HG02588 (cell line): ENCODE measurements around the gene PKIB.
"Not testable (repeated sequence)": the region's sequence is repeated elsewhere in the genome, so short reads cannot be mapped to it uniquely, and the experiment has no call there.

Experiments used
- ATAC-seq: cut with Tn5 transposase; IDR thresholded peaks from one replicate; pipeline ENCODE4 v1.9.1; 2021; ENCODE audit warnings: mild to moderate bottlenecking, moderate library complexity; ENCODE audit not compliant: unreplicated experiment

The PKIB gene, protein sequence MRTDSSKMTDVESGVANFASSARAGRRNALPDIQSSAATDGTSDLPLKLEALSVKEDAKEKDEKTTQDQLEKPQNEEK

DNA sequence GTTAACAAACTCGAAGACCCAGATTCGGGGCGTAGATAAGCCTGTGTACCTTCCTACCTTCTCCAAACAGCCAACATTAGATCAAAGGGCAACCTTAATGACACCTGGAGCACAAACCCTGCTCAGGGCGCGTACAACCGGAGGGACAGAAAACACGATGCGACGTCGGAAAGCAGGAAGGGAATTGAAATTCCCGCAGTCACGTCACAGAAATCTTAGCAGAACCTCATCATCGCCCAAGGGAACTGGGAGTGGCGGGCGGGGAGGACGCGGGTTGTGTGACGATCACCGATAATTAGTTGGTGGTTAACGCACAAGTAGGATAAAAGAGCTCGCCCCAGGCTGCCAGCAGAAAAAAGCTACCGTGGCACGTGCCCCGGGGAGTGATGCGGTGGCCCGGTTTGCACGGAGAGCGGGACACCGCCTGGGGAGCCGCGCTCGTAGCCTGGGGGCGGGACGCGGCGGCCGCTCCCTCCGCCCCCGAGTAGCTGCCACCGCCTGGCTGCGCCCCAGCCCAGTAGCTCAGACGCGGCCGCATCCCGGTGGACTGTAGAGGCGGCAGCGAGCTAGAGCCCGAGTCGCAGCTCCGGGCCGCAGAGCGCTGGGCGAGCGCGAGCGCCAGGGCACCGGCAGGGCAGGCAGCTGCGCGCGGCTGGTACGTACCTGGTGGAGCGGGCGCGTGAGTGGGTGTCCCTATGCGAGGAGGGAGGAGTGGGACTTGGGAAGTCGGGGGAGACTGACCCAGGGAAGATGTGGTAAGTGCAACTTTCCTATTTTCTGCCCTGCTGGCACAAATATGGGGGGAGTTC is at the start of gene PKIB:
TSS of gene PKIB (plus strand) at position 525 of the 809 bp plus-strand sequence. CDS start 107,390 bp downstream, outside the sequence.
- peak; percentile 88 for ATAC-seq

DNA sequence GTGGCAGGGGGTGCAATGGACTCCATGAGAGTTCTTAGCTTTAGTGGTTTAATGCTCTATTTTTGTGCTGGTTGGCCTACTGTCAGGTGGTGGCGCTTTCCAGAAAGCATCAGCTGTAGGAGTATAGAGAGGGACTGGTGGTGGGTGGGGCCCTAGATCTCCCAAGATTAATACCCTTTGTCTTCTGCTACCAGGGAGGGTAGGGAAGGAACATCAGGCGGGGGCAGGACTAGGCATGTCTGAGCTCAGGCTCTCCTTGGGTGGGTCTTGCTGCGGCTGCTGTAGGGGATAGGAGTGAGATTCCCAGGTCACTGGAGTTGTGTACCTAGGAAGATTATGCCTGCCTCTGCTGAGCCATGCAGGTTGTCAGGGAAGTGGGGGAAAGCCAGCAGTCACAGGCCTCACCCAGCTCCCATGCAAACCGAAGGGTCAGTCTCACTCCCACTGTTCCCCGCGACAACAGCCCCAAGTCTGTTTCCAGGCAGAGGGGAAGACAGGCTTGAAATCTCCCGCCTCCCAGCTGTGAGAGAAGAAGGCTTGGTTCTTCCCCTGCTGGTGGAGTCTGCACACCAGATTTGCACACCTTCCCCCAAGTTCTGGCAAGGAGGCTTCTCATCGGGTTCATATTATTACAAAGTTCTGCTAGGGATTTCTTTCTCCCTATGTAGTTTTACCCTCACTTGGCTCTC is 46.7 kb upstream of the PKIB start:
- ATAC-seq: no peak

GRCh38 chr6:122564230-122564629 is 46.0 kb upstream of the PKIB start:
- ATAC-seq: no peak

DNA sequence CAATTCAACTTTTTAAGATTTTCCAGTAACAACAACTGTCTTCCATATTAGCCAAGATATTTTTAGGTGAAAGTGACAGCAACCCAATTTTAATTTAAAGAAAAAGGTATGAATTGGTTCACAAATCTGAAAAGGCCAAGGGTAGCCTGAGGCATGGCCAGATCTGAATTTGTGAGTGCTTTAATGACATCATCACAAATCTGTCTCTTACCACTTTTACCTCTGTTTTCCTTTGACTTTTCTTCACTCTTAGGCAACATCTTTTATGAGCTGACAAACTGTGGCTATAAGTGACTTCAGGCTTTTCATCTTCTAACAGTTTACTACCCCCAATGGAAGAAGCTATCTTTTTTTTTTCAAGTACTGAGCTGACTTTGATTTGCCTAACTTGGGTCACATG is 44.5 kb upstream of the PKIB start:
- no peak for ATAC-seq

DNA sequence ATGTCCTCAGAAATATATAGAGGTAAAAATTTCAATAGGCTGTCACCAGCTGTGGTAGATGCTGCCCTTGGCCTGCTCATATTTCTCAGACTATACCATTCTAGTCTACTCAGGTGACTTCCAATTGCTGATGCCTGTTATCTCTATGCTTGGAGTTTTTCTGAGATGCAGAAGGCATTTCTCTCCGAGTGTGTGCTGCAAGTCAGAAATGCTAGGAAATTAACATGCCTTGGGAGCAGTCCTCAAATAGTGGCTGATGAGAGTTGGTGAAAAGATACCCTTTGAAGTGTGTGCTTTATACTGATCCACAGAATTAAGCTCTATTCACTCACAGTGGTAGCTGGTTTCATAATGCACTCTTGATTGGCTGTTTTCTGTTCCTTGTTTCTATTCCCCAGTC is 43.2 kb upstream of the PKIB start:
- ATAC-seq: no peak

- ATAC-seq: no peak
These were observed 41.9 kb upstream of the PKIB start for GRCh38 chr6:122568350-122568749.

DNA sequence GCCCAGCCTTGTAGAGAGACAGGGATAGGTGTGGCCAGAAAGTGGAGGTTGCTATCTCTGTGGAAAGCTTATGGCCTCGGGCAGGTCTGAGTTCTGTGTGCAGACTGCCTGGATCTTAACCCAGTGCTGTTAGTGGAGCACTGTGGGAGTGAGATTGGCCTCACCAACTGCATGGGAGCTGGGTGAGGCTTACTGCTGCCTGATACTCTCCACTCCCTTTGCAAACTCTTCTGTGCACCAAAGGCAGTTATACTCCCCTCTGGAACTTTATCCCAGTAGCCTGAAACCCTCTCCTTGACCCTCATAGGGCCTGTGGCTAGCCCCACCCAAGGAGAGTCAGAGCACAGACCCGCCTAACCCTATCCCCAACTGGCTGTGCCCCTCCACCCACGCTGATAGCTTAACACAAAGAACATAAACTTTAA is 41.4 kb upstream of the PKIB start:
- no peak for ATAC-seq

DNA sequence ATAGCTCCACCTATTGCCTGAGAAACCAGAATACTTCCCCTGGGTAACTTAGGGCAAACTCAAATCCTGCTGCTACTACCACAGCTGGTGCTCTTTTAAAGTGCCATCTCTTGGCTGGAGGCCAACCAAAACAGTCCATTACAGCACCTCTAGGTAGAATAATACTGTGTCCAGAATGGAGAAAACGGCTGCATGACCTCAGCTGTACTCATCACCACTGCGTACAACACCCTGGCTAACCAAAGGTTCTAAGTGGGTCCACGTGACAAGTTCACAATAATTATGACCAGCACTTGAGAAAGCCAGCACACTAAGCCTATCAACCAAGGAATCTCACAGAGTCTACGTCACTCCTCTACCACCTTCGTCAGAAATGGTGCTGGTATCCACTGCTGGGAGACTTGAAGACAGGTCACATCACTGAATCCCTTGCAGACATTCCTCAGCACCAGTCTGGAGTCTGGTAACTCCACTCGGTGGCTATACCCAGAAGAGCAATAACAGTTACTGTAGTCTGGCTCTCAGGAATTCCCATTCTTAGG is 40.9 kb upstream of the PKIB start:
- ATAC-seq: no peak

GRCh38 chr6:122571888-122572287 is 38.3 kb upstream of the PKIB start:
- no peak for ATAC-seq

DNA sequence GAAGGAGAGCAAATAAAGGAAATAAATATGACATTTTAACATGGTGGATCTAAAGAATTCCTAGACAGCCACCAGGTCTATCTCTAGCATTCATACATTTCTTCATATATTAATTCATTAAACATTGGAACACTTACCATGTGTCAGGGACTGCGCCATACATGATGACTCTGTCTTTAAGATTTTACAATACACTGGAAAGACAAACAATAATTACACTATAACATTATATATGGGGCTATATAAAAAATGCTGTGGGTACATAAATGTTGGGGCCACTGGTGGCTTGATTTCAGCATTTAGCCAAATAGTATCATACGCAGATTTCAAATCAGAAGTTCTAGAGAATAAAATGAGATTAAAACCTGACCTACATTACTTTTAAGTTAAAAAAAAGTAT is 33.3 kb upstream of the PKIB start:
- ATAC-seq: no peak

- no peak for ATAC-seq
These were observed 31.2 kb upstream of the PKIB start for GRCh38 chr6:122578961-122579360.

GRCh38 chr6:122580737-122581136 is 29.5 kb upstream of the PKIB start:
- ATAC-seq: no peak

DNA sequence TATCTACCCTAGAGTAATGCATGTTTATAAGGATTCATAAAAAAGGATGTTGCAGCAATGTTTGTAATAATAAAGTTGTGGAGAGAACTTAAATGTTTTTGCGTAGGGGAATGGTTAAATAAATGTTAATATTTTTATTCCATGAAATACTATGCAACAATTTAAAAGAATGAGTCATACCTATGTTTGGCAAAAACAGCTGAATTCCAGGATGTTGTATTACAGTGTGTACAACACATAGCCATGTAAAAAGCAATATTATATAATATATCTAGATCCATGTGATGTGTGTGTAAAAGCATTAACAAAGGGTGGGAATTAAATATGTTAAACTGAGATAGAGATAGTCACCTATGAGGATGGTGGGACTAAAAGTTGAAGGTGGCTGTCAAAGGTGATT is 21.1 kb upstream of the PKIB start:
- ATAC-seq: no peak

DNA sequence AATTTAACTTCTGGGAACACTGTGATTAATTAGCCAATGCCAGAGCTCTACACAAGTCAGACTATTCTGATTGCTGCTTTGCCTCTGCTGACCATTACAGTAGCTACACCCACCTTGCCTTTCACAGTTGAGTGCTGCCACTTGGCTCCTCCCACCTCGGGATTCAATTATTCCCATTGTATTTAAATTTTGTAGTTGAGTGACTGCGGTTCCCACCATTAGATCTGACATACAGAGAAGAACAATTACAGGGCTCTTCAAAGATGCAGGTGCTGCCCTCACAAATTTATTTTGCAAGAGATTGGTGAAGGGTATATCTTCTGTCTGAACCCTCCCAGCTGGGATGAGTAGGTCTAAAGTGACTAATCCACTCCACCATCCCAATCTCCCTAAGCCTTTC is 11.9 kb upstream of the PKIB start:
- ATAC-seq: not testable (repeated sequence)

DNA sequence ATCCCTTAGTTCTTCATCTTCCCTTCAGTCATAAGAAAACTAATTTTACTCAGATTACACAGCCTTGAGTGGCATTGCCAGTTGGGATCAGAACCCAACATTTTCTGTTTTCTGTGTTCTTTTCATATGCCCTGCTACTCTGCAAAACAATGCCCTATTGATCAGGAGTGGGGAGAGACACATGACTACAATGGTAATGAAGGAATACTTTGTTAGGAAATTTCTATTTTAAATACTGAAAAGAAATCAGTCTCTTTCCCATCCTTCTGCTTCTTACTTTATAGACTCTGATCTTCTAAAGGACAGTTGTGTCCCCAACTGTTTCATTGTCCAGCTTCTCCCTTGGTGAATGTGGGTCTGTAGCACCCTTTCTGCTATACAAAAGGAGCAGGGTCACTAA is 5.5 kb upstream of the PKIB start:
- no peak for ATAC-seq

- ATAC-seq: peak; percentile 32
These were observed 668 bp downstream of the PKIB start for GRCh38 chr6:122610690-122611455.

- no peak for ATAC-seq
These were observed 2.6 kb downstream of the PKIB start for GRCh38 chr6:122612838-122613237.

DNA sequence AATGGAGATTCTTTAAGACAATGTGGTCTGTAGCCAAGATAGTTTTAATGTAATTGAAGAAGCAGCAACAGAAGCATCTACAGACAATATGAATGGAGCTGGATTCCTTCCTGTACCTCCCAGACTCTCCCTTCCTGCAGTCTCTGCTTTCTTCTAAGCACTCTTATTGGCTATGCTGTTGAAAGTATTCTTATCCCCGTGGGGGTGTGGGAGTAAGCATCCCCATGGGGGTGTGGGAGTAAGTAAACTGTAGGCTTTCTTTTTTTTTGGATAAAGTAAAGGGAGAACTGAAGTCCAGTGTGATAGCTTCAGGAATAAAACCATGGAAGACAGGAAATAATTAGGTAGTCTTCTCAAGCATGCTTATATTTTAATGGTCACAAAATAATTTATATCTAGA is 4.1 kb downstream of the PKIB start:
- ATAC-seq: no peak

DNA sequence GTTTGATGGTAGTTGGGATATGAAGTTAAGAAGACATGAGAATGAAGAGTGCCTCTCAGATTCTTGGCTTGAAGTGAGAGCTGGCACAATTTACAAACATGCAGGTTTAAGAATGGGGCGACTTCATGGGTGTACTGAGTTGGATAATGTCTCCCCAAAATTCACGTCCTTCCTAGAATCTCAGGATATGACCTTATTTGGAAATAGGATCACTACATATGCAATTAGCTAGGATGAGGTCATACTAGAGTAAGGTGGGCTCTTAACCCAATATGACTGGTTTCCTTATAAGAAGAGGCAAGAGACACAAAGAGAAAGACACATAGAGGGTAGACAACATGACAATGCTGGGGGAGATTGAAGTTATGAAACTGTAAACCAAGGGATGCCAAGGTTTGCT is 5.2 kb downstream of the PKIB start:
- ATAC-seq: no peak

- no peak for ATAC-seq
These were observed 6.7 kb downstream of the PKIB start for GRCh38 chr6:122616877-122617276.

- no peak for ATAC-seq
These were observed 9.1 kb downstream of the PKIB start for GRCh38 chr6:122619309-122619708.
